Mesenchymal stem cell (in vitro differentiated cells and primary cell): ENCODE measurements around the gene CFDP1.

Source experiments
- DNase-seq: peaks from one replicate; pipeline ENCODE4 v3.0.0-alpha.2; 2013
- H2AFZ ChIP-seq: one replicate; pipeline ENCODE4 v1.6.1; 2013; ENCODE audit warnings: low read depth, mild to moderate bottlenecking, control low read depth, inconsistent platforms, low read length, moderate library complexity
- H2AK5ac ChIP-seq: 2 replicates; pipeline ENCODE4 v1.6.1; 2013; ENCODE audit warnings: low read length, moderate library complexity, mild to moderate bottlenecking, inconsistent platforms; ENCODE audit not compliant: severe bottlenecking
- H2BK120ac ChIP-seq: one replicate; pipeline ENCODE4 v1.6.1; 2013; ENCODE audit warnings: low read depth, mild to moderate bottlenecking, inconsistent platforms, low read length, moderate library complexity
- H2BK12ac ChIP-seq, 2 experiments: one replicate each; pipeline ENCODE4 v1.6.1; 2013; ENCODE audit warnings: inconsistent platforms in 2 of 2, low read length in 2 of 2, mild to moderate bottlenecking in 2 of 2, moderate library complexity in 2 of 2, control low read depth in 1 of 2
- H2BK15ac ChIP-seq: one replicate; pipeline ENCODE4 v1.6.1; 2013; ENCODE audit warnings: mild to moderate bottlenecking, low read depth, inconsistent platforms; ENCODE audit not compliant: poor library complexity, severe bottlenecking
- H2BK5ac ChIP-seq: 2 replicates; pipeline ENCODE4 v1.6.1; 2013; ENCODE audit warnings: low read depth, mild to moderate bottlenecking, low read length, control low read depth, inconsistent platforms; ENCODE audit not compliant: poor library complexity, severe bottlenecking
- H3K14ac ChIP-seq, 2 experiments: one replicate each; pipeline ENCODE4 v1.6.1; 2013; ENCODE audit warnings: inconsistent platforms in 2 of 2, low read length in 2 of 2, control low read depth in 1 of 2, mild to moderate bottlenecking in 1 of 2, moderate library complexity in 1 of 2
- H3K18ac ChIP-seq, 2 experiments: one replicate each; pipeline ENCODE4 v1.6.1; 2013; ENCODE audit warnings: inconsistent platforms in 2 of 2, low read length in 2 of 2, control low read depth in 1 of 2, low read depth in 1 of 2, mild to moderate bottlenecking in 1 of 2
- H3K23ac ChIP-seq, 2 experiments: one replicate each; pipeline ENCODE4 v1.6.1; 2013; ENCODE audit warnings: inconsistent platforms in 2 of 2, low read length in 2 of 2, mild to moderate bottlenecking in 2 of 2, moderate library complexity in 2 of 2, control low read depth in 1 of 2
- H3K27ac ChIP-seq: 2 replicates; pipeline ENCODE4 v1.5.1; 2013; ENCODE audit warnings: mild to moderate bottlenecking, moderate library complexity, low read length, control low read depth, inconsistent platforms; ENCODE audit not compliant: poor library complexity, severe bottlenecking
- H3K27me3 ChIP-seq, 2 experiments: 2 replicates each; pipeline versions ENCODE4 v1.6.1 to v1.7.0; 2013; ENCODE audit warnings: low read length in 2 of 2, mild to moderate bottlenecking in 2 of 2, moderate library complexity in 2 of 2, control low read depth in 1 of 2, inconsistent platforms in 1 of 2; ENCODE audit not compliant: control insufficient read depth in 1 of 2, insufficient read depth in 1 of 2
- H3K36me3 ChIP-seq, 2 experiments: 2 replicates each; pipeline versions ENCODE4 v1.6.1 to v1.7.0; 2013; ENCODE audit warnings: low read length in 2 of 2, control low read depth in 1 of 2, inconsistent platforms in 1 of 2, low read depth in 1 of 2, mild to moderate bottlenecking in 1 of 2; ENCODE audit not compliant: insufficient read depth in 2 of 2, control insufficient read depth in 1 of 2
- H3K4ac ChIP-seq, 2 experiments: one replicate each; pipeline ENCODE4 v1.6.1; 2013; ENCODE audit warnings: inconsistent platforms in 2 of 2, low read length in 2 of 2, mild to moderate bottlenecking in 2 of 2, moderate library complexity in 2 of 2, control low read depth in 1 of 2, low read depth in 1 of 2
- H3K4me1 ChIP-seq: 2 replicates; pipeline ENCODE4 v1.6.1; 2013; ENCODE audit warnings: low read depth, low read length, control low read depth; ENCODE audit not compliant: control insufficient read depth, insufficient read depth
- H3K4me2 ChIP-seq: 2 replicates; pipeline ENCODE4 v1.6.1; 2013; ENCODE audit warnings: low read length, mild to moderate bottlenecking, inconsistent platforms; ENCODE audit not compliant: poor library complexity, severe bottlenecking
- H3K4me3 ChIP-seq, 2 experiments: 2 replicates each; pipeline versions ENCODE4 v1.5.1 to v1.7.0; 2013; ENCODE audit warnings: low read length in 2 of 2, mild to moderate bottlenecking in 2 of 2, control low read depth in 1 of 2, low read depth in 1 of 2; ENCODE audit not compliant: insufficient read depth in 1 of 2
- H3K79me1 ChIP-seq: replicated peaks from 2 replicates; pipeline ENCODE4 v1.6.1; 2013; ENCODE audit warnings: mild to moderate bottlenecking, control low read depth, low read length, inconsistent platforms; ENCODE audit not compliant: poor library complexity, severe bottlenecking
- H3K9ac ChIP-seq: 2 replicates; pipeline ENCODE4 v1.7.0; 2013; ENCODE audit warnings: mild to moderate bottlenecking, low read length, moderate library complexity
- H3K9me3 ChIP-seq: 2 replicates; pipeline ENCODE4 v1.7.0; 2013; ENCODE audit warnings: mild to moderate bottlenecking, low read length; ENCODE audit not compliant: control insufficient read depth
- H4K8ac ChIP-seq: one replicate; pipeline ENCODE4 v1.6.1; 2013; ENCODE audit warnings: inconsistent platforms, mild to moderate bottlenecking, low read length, moderate library complexity
- H4K91ac ChIP-seq: one replicate; pipeline ENCODE4 v1.6.1; 2013; ENCODE audit warnings: mild to moderate bottlenecking, low read length, inconsistent platforms
- WGBS: methylation state at CpG from one replicate; pipeline ENCODE4 v1.1.7; 2013; ENCODE audit warnings: mixed read lengths; 5-methylcytosine and 5-hydroxymethylcytosine counted together

Gene CFDP1

GRCh38 chr16:75423723-75424104, 9.6 kb downstream of the CFDP1 start:
- Histone ChIP-seq H4K8ac (no peak overlapping the region), H2AK5ac (no peak overlapping the region), H2BK15ac (no peak overlapping the region), H3K4ac (no peak overlapping the region), H3K4me1 (peaks cover 7% of the 10 kb centered on the region), H2BK12ac (no peak overlapping the region), H3K27me3 (no peaks in the 10 kb centered on the region), H3K14ac (no peak overlapping the region), H3K23ac (no peak overlapping the region), H3K79me1 (no peaks in the 10 kb centered on the region), H3K36me3 (peaks cover 0 to 4% of the 10 kb centered on the region in 2 experiments), H2BK120ac (no peak overlapping the region), H3K9ac (peak overlapping the region; percentile 83), H3K27ac (peak overlapping the region; percentile 59), H3K9me3 (no peaks in the 10 kb centered on the region), H3K4me3 (no peak overlapping the region), H4K91ac (no peak overlapping the region), H2AFZ (no peak overlapping the region), H3K18ac (no peak overlapping the region), H2BK5ac (no peak overlapping the region), H3K4me2 (no peak overlapping the region)
- WGBS: 85% methylated on average over 4 of the region's 4 CpGs
- DNase-seq: no peak

DNA sequence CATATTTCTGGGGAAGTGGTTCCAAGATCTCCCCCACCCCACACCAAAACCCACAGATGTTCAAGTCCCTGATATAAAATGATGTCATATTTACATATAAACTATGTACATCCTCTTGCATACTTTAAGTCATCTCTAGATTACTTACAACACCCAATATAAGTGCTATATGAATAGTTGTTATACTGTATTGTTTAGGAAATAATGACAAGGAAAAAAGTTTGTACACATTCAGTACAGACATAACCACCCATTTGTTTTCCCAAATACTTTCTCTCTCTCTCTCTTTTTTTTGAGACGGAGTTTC, 11.5 kb downstream of the CFDP1 start:
- DNase-seq: no peak
- Histone ChIP-seq H2BK15ac (no peak overlapping the region), H2AK5ac (peak overlapping the region; percentile 85), H2BK5ac (no peak overlapping the region), H2BK12ac (no peak overlapping the region), H3K9me3 (no peaks in the 10 kb centered on the region), H3K79me1 (peaks cover 1% of the 10 kb centered on the region), H2BK120ac (no peak overlapping the region), H2AFZ (no peak overlapping the region), H3K4me1 (peaks cover 8% of the 10 kb centered on the region), H3K36me3 (no peaks in the 10 kb centered on the region), H3K4me3 (no peak overlapping the region), H3K27ac (peak overlapping the region; percentile 48), H4K8ac (no peak overlapping the region), H3K27me3 (no peaks in the 10 kb centered on the region), H3K14ac (no peak overlapping the region), H3K4me2 (no peak overlapping the region), H3K9ac (peak overlapping the region; percentile 59), H3K4ac (no peak overlapping the region), H3K23ac (no peak overlapping the region), H4K91ac (no peak overlapping the region), H3K18ac (no peak overlapping the region)
- 100% methylated on average over 1 of the region's 1 CpG for WGBS

DNA sequence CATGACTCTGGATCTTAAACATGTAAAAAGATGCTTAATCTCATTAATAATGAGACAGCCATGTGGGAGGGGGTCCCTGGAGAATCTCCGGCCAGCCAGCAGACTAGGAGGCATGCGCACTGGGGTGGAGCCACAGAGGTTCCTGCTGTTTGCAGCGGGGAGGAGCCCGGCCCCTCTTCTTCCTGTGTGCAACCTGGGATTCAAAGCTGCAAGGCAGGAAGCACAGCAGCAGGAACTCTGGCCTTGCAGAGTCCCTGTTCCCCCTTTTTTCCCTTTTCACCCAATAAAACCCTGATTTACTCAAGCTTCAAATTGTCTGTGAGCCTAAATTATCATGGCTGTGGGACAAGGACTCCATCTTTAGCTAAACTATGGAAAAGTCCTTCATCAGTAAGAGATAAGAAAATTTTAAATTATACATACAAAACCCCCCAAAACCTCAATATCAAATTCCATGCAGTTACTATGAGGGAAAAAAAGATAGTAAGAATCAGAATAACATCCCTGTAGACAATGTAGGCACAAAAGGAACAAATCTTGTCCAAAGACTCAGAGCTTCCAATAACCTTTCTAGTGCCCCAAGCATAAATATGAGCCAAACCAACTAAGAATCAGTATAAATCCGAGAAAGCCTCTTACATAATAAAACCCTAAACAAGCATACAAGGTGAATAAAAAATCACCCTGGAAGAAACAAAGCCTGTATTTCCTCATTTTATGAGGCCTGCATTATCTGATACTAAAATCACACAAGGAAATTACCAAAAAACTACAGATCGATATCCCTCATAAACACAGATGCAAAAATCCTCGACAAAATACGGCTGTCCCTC, 12.1 kb downstream of the CFDP1 start:
- peak overlapping the region; percentile 85 for H2AK5ac ChIP-seq
- H3K4me2 ChIP-seq: peak overlapping the region; percentile 21
- H2AFZ ChIP-seq: no peak overlapping the region
- H4K91ac ChIP-seq: no peak overlapping the region
- H3K23ac ChIP-seq: no peak overlapping the region
- DNase-seq: peak; percentile 69
- no peaks in the 10 kb centered on the region for H3K9me3 ChIP-seq
- H2BK12ac ChIP-seq: no peak overlapping the region
- no peaks in the 10 kb centered on the region for H3K36me3 ChIP-seq
- H3K4me3 ChIP-seq: peak overlapping the region in 1 of 2 experiments; percentile 25
- peak overlapping the region; percentile 59 for H3K9ac ChIP-seq
- no peak overlapping the region for H2BK15ac ChIP-seq
- H3K79me1 ChIP-seq: peaks cover 1% of the 10 kb centered on the region
- peaks cover 7% of the 10 kb centered on the region for H3K4me1 ChIP-seq
- no peak overlapping the region for H3K14ac ChIP-seq
- peak overlapping the region; percentile 48 for H3K27ac ChIP-seq
- no peak overlapping the region for H2BK5ac ChIP-seq
- WGBS: 43% methylated on average over 8 of the region's 8 CpGs
- no peak overlapping the region for H4K8ac ChIP-seq
- H3K4ac ChIP-seq: no peak overlapping the region
- no peaks in the 10 kb centered on the region for H3K27me3 ChIP-seq
- no peak overlapping the region for H3K18ac ChIP-seq
- no peak overlapping the region for H2BK120ac ChIP-seq

DNA sequence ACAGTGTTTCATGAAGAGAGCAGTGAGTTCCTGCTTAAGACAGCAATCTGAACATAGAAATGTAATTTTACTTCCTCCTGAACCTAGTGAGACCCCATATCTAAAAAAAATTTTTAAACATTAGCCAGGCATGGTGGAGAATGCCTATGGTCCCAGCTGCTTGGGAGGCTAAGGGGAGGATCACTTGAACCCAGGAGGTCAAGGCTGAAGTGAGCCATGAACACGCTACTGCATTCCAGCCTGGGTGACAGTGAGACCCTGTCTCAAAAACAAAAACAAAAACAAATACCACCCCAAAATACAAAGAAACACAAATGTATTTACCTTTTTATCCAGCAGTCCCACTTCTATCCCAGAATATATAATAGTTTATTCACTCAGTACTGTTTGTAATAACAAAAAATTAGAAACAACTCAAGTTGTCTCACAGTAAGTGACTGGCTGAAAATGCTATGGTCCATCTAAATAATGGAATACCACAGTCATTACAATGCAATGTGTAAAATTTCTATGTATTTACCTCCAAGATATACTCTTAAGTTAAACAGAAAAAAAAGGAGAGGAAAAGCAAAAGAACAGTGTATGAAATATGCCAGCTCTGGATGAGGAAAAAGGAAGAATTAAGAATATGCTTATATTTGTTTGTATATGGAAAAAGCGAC, 16.3 kb downstream of the CFDP1 start:
- peaks cover under 1 to 6% of the 10 kb centered on the region in 2 experiments for H3K36me3 ChIP-seq
- H4K8ac ChIP-seq: no peak overlapping the region
- no peak overlapping the region for H3K4me2 ChIP-seq
- no peak overlapping the region for H3K18ac ChIP-seq
- H3K9me3 ChIP-seq: no peaks in the 10 kb centered on the region
- peak overlapping the region; percentile 73 for H2AK5ac ChIP-seq
- no peak overlapping the region for H2BK5ac ChIP-seq
- peak; percentile 23 for DNase-seq
- no peak overlapping the region for H4K91ac ChIP-seq
- peaks cover 2% of the 10 kb centered on the region for H3K4me1 ChIP-seq
- H3K4me3 ChIP-seq: no peak overlapping the region
- WGBS: 100% methylated on average over 1 of the region's 2 CpGs
- no peak overlapping the region for H2BK120ac ChIP-seq
- no peak overlapping the region for H2BK15ac ChIP-seq
- H3K9ac ChIP-seq: no peak overlapping the region
- peaks cover 9% of the 10 kb centered on the region for H3K79me1 ChIP-seq
- H2AFZ ChIP-seq: no peak overlapping the region
- H3K23ac ChIP-seq: no peak overlapping the region
- no peak overlapping the region for H2BK12ac ChIP-seq
- no peak overlapping the region for H3K14ac ChIP-seq
- no peaks in the 10 kb centered on the region for H3K27me3 ChIP-seq
- H3K4ac ChIP-seq: no peak overlapping the region
- no peak overlapping the region for H3K27ac ChIP-seq
